Measurements from ENCODE around the gene NR2C2AP.
A peak's percentile ranks its signal among the peaks of the same experiment; 100 is the strongest.
"Not testable (repeated sequence)": the region's sequence is repeated elsewhere in the genome, so short reads cannot be mapped to it uniquely, and the experiment has no call there.

The NR2C2AP gene

DNA sequence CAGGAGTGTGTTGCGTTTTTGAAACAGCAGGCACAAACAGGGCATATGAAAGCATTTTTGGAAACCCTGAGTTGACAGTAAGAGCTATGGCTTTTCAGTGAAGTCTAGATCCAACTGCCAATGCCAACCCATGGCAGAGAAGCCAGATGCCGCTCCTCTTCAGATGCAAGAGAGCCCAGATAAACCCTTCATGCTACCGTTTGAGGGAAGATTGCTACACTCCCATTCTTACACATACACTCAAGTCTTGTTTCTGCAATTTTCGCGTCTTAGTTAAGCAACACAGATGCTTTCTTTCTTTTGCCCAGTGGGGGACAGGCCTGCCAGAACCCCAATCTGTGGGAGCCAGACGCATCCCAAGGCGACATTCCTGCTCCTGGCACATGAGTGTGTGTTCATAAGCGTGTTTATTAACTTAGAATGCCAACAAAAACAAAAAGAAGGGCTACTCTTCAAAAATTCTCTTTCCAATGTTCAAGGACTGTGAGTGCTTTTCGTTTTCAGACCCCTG is 21.7 kb downstream of the NR2C2AP start:
- peaks cover 16 to 35% of the 10 kb centered on the region in 2 donors for H3K36me3 ChIP-seq (ENCODE audit: control insufficient read depth in 2 of 2, insufficient read depth in 2 of 2, low read length in 2 of 2)
- H3K4me1 ChIP-seq (ENCODE audit: control insufficient read depth, insufficient read depth, low read length) = no peaks in the 10 kb centered on the region

GRCh38 chr19:19179548-19180441 is 23.4 kb downstream of the NR2C2AP start:
- H3K9ac ChIP-seq (ENCODE audit: low read length in 2 of 2) = no peak overlapping the region
- H3K27ac ChIP-seq (ENCODE audit: low read length) = no peak overlapping the region
- H3K4me1 ChIP-seq (ENCODE audit: control insufficient read depth, insufficient read depth, low read length) = peaks cover 3% of the 10 kb centered on the region
- H3K9me3 ChIP-seq (ENCODE audit: control insufficient read depth in 2 of 2, low read length in 2 of 2) = peaks cover 0 to 6% of the 10 kb centered on the region in 2 donors
- H3K27me3 ChIP-seq (ENCODE audit: control insufficient read depth in 1 of 2, insufficient read depth in 2 of 2, low read length in 2 of 2) = no peaks in the 10 kb centered on the region
- peaks cover 18 to 28% of the 10 kb centered on the region in 2 donors for H3K36me3 ChIP-seq (ENCODE audit: control insufficient read depth in 2 of 2, insufficient read depth in 2 of 2, low read length in 2 of 2)
- H3K4me3 ChIP-seq (ENCODE audit: low read length in 2 of 2) = no peak overlapping the region

More for the DNA sequence above, 21.7 kb downstream of the NR2C2AP start:
- Histone ChIP-seq H3K27me3 (ENCODE audit: control insufficient read depth in 1 of 2, insufficient read depth in 2 of 2, low read length in 2 of 2) (no peaks in the 10 kb centered on the region), H3K27ac (ENCODE audit: low read length) (no peak overlapping the region), H3K9ac (ENCODE audit: low read length in 2 of 2) (no peak overlapping the region), H3K9me3 (ENCODE audit: control insufficient read depth in 2 of 2, low read length in 2 of 2) (peaks cover 0 to 6% of the 10 kb centered on the region in 2 donors), H3K4me3 (ENCODE audit: low read length in 2 of 2) (no peak overlapping the region)

DNA sequence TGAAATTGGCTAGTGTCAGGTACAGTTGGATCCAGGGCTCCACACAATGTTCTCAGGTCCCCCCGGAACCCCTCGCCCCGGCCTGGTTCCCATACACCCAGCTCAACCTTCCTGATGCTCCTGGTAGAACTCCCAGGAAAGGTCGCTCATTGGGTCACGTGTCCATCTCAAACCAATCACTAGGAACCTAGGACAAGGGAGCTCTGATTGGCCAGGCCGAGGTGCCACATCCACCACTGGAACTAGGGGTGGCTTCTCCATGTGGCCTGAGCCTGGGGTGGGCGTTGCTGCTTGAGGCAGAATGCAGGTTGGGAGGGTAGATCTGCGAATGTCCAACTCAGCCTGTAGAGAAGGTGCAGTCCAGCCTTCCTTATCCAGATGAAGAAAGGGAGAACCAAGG is 26.3 kb downstream of the NR2C2AP start:
- Histone ChIP-seq H3K27ac (ENCODE audit: low read length) (no peak overlapping the region), H3K9ac (ENCODE audit: low read length in 2 of 2) (no peak overlapping the region), H3K4me1 (ENCODE audit: control insufficient read depth, insufficient read depth, low read length) (peaks cover 3% of the 10 kb centered on the region), H3K27me3 (ENCODE audit: control insufficient read depth in 1 of 2, insufficient read depth in 2 of 2, low read length in 2 of 2) (no peaks in the 10 kb centered on the region), H3K36me3 (ENCODE audit: control insufficient read depth in 2 of 2, insufficient read depth in 2 of 2, low read length in 2 of 2) (peaks cover 18 to 24% of the 10 kb centered on the region in 2 donors), H3K9me3 (ENCODE audit: control insufficient read depth in 2 of 2, low read length in 2 of 2) (peaks cover 0 to 6% of the 10 kb centered on the region in 2 donors), H3K4me3 (ENCODE audit: low read length in 2 of 2) (no peak overlapping the region)

DNA sequence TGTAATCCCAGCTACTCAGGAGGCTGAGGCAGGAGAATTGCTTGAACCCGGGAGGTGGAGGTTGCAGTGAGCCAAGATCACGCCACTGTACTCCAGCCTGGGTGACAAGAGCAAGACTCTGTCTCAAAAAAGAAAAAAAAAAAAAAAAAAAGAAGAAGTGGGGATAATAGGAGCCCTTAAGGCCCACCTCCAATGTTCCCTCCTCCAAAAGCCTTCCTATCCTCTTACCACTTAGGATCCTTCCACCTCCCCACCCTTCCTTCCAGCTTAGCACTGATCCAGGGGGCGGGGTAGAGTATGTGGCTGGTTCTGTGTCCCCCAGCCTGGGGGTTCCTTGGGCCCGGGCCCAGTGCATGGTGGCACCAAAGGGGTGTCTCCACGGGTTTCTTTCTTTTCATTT is 30.0 kb downstream of the NR2C2AP start:
- H3K27ac ChIP-seq (ENCODE audit: low read length); H3K4me3 ChIP-seq (ENCODE audit: low read length in 2 of 2); H3K9me3 ChIP-seq (ENCODE audit: control insufficient read depth in 2 of 2, low read length in 2 of 2); H3K27me3 ChIP-seq (ENCODE audit: control insufficient read depth in 1 of 2, insufficient read depth in 2 of 2, low read length in 2 of 2); H3K9ac ChIP-seq (ENCODE audit: low read length in 2 of 2); H3K36me3 ChIP-seq (ENCODE audit: control insufficient read depth in 2 of 2, insufficient read depth in 2 of 2, low read length in 2 of 2): not testable (repeated sequence)
- H3K4me1 ChIP-seq (ENCODE audit: control insufficient read depth, insufficient read depth, low read length) = peaks cover 14% of the 10 kb centered on the region

DNA sequence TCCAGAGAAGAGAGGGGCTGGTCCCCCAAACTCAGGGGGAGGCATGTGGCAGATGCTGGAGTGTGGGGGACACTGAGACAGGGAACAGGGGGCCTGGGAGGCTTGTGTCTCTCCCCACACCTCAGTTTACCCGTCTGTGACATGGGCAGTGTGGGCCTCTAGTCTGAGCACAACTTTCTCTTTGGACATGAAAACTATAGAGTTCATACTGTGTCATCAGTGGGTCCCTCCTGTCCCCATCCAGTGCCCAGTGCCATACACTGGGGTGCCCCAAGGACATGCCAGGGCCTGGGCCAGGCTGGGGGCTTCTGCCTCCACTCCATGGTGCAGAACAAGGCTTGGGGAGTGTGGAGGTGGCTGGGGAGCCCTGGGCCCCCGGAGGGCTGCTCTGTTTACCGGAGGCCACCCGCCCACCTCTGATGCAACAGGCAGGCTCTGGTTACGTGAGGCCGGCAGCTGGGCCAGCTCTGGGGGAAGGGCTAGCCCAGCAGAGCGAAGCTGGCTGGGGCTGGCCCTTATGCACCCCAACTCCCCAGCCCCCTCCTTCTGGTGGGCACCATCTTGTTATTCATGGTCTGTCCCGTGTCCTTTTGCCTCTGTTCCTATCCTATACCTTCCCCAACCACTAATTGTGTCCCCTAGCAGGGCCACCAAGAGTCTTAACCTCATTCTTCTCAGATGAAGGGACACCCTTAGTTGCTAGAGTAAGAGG is 31.2 kb downstream of the NR2C2AP start:
- H3K4me3 ChIP-seq (ENCODE audit: low read length in 2 of 2) = no peak overlapping the region
- H3K27ac ChIP-seq (ENCODE audit: low read length) = no peak overlapping the region
- H3K4me1 ChIP-seq (ENCODE audit: control insufficient read depth, insufficient read depth, low read length) = peaks cover 14% of the 10 kb centered on the region
- H3K9me3 ChIP-seq (ENCODE audit: control insufficient read depth in 2 of 2, low read length in 2 of 2) = no peaks in the 10 kb centered on the region
- peaks cover 8 to 10% of the 10 kb centered on the region in 2 donors for H3K27me3 ChIP-seq (ENCODE audit: control insufficient read depth in 1 of 2, insufficient read depth in 2 of 2, low read length in 2 of 2)
- H3K9ac ChIP-seq (ENCODE audit: low read length in 2 of 2) = no peak overlapping the region
- peaks cover 4 to 5% of the 10 kb centered on the region in 2 donors for H3K36me3 ChIP-seq (ENCODE audit: control insufficient read depth in 2 of 2, insufficient read depth in 2 of 2, low read length in 2 of 2)

DNA sequence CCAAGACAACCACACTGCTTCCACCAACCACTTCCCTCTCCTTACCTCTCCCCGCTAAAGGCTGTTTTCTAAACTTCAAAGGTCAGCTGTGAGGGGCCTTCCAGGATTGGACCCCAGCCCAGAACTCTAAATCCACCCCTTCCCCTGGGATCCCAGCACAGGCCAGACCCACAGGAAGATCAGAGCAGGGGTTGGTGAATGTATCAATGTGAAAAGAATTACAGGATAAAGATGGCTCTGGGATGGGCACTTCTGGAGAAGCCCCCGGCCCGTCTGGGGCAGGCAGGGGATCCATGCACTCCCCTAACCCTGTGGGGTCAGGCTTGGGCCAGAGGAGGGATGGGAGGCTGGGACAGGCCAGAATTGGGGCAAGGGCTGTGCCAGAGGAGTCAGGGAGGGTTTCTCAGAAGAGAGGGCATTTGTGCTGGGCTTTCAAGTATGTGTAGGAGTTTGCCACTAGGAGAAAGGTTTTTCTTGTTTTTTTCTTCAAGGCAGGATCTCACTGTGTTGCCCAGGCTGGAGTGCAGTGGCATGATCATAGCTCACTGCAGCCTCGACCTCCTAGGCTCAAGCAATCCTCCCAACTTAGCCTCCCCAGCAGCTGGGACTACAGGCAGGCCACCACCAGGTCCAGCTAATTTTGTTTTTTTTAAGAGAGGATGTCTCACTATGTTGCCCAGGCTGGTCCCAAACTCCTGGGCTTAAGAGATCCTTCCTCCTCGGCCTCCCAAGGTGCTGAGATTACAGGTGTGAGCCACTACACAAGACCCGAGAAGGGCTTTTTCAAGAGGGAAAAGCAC is 32.1 kb downstream of the NR2C2AP start:
- Histone ChIP-seq H3K4me1 (ENCODE audit: control insufficient read depth, insufficient read depth, low read length) (peaks cover 14% of the 10 kb centered on the region), H3K27ac (ENCODE audit: low read length) (no peak overlapping the region), H3K9me3 (ENCODE audit: control insufficient read depth in 2 of 2, low read length in 2 of 2) (no peaks in the 10 kb centered on the region)

GRCh38 chr19:19170053-19170872 is 33.0 kb downstream of the NR2C2AP start, which contains the start of gene MEF2B:
TSS of gene MEF2B (minus strand) at chr19:19170263. CDS start at chr19:19150735, 19,528 bp downstream.
- no peak within 1 kb of the TSS for H3K27ac ChIP-seq (ENCODE audit: low read length)
- H3K9me3 ChIP-seq (ENCODE audit: control insufficient read depth in 2 of 2, low read length in 2 of 2) = no peaks in the 10 kb centered on the region
- H3K9ac ChIP-seq (ENCODE audit: low read length in 2 of 2) = no peak within 1 kb of the TSS
- H3K4me1 ChIP-seq (ENCODE audit: control insufficient read depth, insufficient read depth, low read length) = peaks cover 14% of the 10 kb centered on the region
- H3K36me3 ChIP-seq (ENCODE audit: control insufficient read depth in 2 of 2, insufficient read depth in 2 of 2, low read length in 2 of 2) = peaks cover 0 to 3% of the 10 kb centered on the region in 2 donors
- peaks cover 8 to 10% of the 10 kb centered on the region in 2 donors for H3K27me3 ChIP-seq (ENCODE audit: control insufficient read depth in 1 of 2, insufficient read depth in 2 of 2, low read length in 2 of 2)
- peak within 1 kb of the TSS in 1 of 2 donors; percentile 57 for H3K4me3 ChIP-seq (ENCODE audit: low read length in 2 of 2)

More for the DNA sequence above, 32.1 kb downstream of the NR2C2AP start:
- H3K4me3 ChIP-seq (ENCODE audit: low read length in 2 of 2) = no peak overlapping the region
- H3K36me3 ChIP-seq (ENCODE audit: control insufficient read depth in 2 of 2, insufficient read depth in 2 of 2, low read length in 2 of 2) = no peaks in the 10 kb centered on the region
- peaks cover 8 to 10% of the 10 kb centered on the region in 2 donors for H3K27me3 ChIP-seq (ENCODE audit: control insufficient read depth in 1 of 2, insufficient read depth in 2 of 2, low read length in 2 of 2)
- H3K9ac ChIP-seq (ENCODE audit: low read length in 2 of 2) = no peak overlapping the region

DNA sequence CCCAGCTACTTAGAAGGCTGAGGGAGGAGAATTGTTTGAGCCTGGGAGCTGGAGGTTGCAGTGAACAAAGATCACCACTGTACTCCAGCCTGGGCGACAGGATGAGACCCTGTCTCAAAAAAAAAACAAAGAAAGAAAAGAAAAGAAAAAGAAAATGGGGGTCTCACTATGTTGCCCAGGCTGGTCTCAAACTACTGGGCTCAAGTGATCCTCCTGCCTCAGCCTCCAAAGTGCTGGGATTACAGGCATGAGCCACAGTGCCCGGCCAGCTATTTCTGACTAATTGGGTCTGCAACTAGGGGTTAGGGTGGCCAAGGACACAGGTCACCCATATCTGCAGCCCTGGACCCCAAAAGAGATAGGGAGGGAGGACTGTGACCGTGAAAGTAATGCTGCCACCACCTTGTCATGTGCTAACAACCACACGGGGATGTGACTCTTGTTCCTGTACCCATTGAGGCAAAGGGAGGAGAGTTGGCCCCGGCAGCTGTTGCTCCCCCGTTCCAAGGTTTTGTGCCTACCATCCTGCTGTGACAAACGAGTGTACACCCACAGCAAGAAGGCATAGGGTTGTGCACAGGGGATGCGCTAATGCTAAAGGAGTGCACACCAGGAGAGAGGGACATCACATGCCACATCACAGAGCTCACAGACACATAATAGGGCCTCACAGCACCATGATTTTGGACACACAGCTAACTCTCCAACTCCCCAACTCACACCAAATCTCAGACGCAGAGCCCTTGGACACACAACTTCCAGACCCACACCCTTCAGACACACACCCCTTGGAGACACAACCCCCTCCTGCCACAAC is 33.8 kb downstream of the NR2C2AP start:
- peaks cover 11% of the 10 kb centered on the region for H3K4me1 ChIP-seq (ENCODE audit: control insufficient read depth, insufficient read depth, low read length)
- H3K27ac ChIP-seq (ENCODE audit: low read length) = no peak overlapping the region
- peaks cover 8 to 10% of the 10 kb centered on the region in 2 donors for H3K27me3 ChIP-seq (ENCODE audit: control insufficient read depth in 1 of 2, insufficient read depth in 2 of 2, low read length in 2 of 2)
- H3K9ac ChIP-seq (ENCODE audit: low read length in 2 of 2) = no peak overlapping the region
- H3K36me3 ChIP-seq (ENCODE audit: control insufficient read depth in 2 of 2, insufficient read depth in 2 of 2, low read length in 2 of 2) = peaks cover 0 to 3% of the 10 kb centered on the region in 2 donors
- H3K4me3 ChIP-seq (ENCODE audit: low read length in 2 of 2) = peak overlapping the region in 1 of 2 donors; percentile 57
- no peaks in the 10 kb centered on the region for H3K9me3 ChIP-seq (ENCODE audit: control insufficient read depth in 2 of 2, low read length in 2 of 2)

DNA sequence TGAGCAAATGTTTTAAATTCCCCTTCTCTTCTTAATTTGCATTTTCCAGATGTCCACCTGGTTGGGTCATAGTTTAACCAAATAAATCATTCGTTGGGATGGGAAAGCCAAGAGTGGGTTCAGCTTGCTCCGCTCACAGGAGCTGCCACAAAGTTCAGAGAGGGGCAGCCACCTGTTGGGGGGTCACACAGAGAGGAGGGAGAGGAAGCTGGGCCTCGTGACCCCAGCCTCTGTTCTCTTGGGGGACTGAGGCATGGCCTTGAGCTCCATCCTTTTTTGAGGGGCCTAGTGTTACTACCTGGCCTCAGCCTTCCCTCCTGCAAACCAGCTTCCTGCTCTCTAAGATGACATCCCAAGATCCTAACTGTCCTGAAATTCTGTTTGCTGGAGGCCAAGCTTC is 35.6 kb downstream of the NR2C2AP start:
- no peak overlapping the region for H3K9ac ChIP-seq (ENCODE audit: low read length in 2 of 2)
- H3K4me3 ChIP-seq (ENCODE audit: low read length in 2 of 2) = no peak overlapping the region
- H3K36me3 ChIP-seq (ENCODE audit: control insufficient read depth in 2 of 2, insufficient read depth in 2 of 2, low read length in 2 of 2) = peaks cover 0 to 3% of the 10 kb centered on the region in 2 donors
- H3K27ac ChIP-seq (ENCODE audit: low read length) = no peak overlapping the region
- H3K27me3 ChIP-seq (ENCODE audit: control insufficient read depth in 1 of 2, insufficient read depth in 2 of 2, low read length in 2 of 2) = peaks cover 8 to 10% of the 10 kb centered on the region in 2 donors
- H3K4me1 ChIP-seq (ENCODE audit: control insufficient read depth, insufficient read depth, low read length) = peaks cover 11% of the 10 kb centered on the region
- no peaks in the 10 kb centered on the region for H3K9me3 ChIP-seq (ENCODE audit: control insufficient read depth in 2 of 2, low read length in 2 of 2)
